Posterior vena cava (tissue), 2 donors: ENCODE data around the gene SFI1. TPM values are rescaled to one million over a fixed set of nuclear protein-coding genes. Genes with fewer than 3 reads are reported as not detected.
"Not testable (repeated sequence)": the region's sequence is repeated elsewhere in the genome, so short reads cannot be mapped to it uniquely, and the experiment has no call there.

Experiments used
- DNase-seq: peaks from one replicate; pipeline ENCODE4 v3.0.0-alpha.2; 2020; ENCODE audit warnings: low spot score
- intact Hi-C, 2 donors: fragments of 100-400 bp; cut with DNase I; formaldehyde crosslinking; loops; one replicate each; pipeline versions ENCODE4 v1.14.1 to v1.14.2; 2022 to 2023
- long read RNA-seq, 2 donors: library from polyadenylated mRNA; unstranded; transcript quantifications; one replicate each; pipeline ENCODE4 v2.0.0, GENCODE V29; 2020 to 2021
- total RNA-seq, 2 donors: library from RNA; stranded (reverse); fragmentation: NEBNext Ultra II Directional; extraction: Animal tissue kit (Norgen Biotek cat#: 25700); gene quantifications; one replicate each; pipeline ENCODE4 v1.2.1, GENCODE V29; 2021
- donor health status: DM: yes; HTN: yes; CAD: no.
- donor health status: DM: yes; HTN: yes; CAD: no.

SFI1 gene, protein sequence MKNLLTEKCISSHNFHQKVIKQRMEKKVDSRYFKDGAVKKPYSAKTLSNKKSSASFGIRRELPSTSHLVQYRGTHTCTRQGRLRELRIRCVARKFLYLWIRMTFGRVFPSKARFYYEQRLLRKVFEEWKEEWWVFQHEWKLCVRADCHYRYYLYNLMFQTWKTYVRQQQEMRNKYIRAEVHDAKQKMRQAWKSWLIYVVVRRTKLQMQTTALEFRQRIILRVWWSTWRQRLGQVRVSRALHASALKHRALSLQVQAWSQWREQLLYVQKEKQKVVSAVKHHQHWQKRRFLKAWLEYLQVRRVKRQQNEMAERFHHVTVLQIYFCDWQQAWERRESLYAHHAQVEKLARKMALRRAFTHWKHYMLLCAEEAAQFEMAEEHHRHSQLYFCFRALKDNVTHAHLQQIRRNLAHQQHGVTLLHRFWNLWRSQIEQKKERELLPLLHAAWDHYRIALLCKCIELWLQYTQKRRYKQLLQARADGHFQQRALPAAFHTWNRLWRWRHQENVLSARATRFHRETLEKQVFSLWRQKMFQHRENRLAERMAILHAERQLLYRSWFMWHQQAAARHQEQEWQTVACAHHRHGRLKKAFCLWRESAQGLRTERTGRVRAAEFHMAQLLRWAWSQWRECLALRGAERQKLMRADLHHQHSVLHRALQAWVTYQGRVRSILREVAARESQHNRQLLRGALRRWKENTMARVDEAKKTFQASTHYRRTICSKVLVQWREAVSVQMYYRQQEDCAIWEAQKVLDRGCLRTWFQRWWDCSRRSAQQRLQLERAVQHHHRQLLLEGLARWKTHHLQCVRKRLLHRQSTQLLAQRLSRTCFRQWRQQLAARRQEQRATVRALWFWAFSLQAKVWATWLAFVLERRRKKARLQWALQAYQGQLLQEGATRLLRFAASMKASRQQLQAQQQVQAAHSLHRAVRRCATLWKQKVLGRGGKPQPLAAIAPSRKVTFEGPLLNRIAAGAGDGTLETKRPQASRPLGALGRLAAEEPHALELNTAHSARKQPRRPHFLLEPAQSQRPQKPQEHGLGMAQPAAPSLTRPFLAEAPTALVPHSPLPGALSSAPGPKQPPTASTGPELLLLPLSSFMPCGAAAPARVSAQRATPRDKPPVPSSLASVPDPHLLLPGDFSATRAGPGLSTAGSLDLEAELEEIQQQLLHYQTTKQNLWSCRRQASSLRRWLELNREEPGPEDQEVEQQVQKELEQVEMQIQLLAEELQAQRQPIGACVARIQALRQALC
- 10 to 100 TPM; 20.5 to 22.4 TPM for total RNA-seq
- long read RNA-seq, donor 1, full-length matches to known transcripts = 2 of 7 reads
- long read RNA-seq, donor 1, partial matches to known transcripts = 3 of 7 reads
- long read RNA-seq, donor 1, other reads (novel, unspliced or antisense) = 2 of 7 reads
- long read RNA-seq, donor 2, partial matches to known transcripts = 4 of 12 reads
- long read RNA-seq, donor 2, other reads (novel, unspliced or antisense) = 8 of 12 reads

DNA sequence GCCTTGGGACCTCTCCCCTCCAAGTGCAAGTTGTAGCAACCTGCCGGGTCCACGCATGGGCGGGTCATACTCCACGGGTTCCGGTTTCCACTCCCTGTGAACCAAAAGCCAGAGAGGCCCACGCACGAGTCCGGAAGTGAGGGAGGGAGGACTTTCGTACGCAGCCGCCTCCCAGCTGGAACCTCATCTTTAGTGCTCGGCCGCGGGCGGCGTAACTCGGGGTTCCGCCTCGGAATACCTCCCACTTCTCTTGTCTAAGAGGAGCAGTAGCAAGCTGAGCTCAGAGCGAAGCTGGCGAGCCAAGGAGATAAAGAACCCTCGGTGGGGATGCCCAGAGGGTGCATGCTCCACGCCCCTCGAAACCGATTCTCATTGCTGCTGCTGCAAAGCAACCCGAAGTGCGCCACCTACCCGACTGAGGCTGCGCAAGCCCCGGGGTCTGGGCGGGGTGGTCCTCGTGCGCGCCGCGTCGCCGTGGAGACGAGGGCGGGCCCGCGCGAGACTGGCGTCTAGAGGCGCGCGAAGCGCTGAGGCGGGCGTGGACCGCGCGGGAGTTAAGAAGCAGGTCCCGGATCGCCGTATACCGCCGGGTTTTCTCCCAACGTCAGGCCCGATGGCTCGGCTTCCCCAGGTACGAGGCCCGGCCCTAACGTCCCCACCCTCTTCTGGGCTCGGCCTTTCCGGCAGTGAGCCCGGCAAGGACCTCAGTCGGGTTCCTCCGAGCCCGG is at the start of gene SFI1:
SFI1 (plus strand) TSS at position 530 of the 728 bp plus-strand sequence. CDS start 11,749 bp downstream, outside the sequence.
- DNase-seq = peak; percentile 97
- intact Hi-C loops = no loop called here

DNA sequence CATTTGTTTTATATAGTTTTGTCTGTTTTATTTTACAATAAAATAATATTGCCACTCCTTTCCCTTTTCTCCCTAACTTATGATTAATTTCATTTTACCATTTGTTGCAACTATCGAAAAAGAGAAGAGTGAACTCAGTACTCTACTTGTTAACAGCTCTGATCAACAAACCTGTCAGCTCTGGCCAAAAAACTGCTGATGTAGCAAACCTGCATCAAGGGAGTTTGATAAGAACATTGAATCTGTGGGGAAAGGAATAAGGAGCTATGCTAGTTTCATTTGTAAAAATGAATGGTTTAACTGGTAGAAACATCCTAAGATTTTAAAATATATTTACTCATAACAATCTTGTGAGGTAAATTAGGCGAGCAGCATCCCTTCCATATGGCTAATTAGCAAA is 49.6 kb upstream of the SFI1 start:
- intact Hi-C loops = no loop called here
- DNase-seq = no peak

DNA sequence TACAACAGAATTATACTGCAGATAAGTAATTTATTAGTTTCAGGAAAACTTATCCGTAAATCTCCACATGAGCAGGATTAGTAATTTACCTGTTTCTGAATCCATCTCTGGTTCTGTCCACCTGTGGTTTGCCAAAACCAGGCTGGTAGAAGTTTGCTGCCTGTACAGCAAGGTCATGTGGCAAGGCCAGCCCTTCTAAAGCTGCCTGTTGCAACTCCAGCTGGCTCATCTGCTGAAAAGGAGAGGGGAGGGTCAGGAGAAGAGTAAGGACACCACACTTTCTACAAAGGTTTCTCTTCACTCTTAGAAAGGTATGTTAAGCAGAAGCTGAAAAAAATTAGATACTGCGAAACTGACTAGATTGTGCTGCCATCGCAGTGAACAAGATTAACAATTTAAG is 49.0 kb upstream of the SFI1 start:
- intact Hi-C loops = no loop called here
- DNase-seq = no peak

DNA sequence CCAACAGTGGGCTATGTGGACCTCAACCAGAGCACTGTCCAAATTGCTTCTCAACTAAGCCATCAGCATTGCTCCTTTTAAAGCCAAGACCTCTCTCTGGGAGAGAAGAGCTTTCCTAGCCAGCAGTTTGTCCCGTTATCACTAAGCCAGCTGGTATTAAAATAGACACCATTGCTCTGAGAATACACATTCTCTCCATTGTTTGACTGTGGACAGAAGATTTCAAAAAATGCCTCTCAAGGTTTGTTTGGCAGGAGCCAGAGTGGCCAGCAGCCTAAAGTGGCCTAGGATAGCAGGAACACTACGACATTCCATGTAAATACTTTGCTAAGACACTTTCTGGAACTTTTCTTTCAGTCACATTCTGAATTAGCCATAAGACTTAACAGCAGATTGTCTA is 48.0 kb upstream of the SFI1 start:
- intact Hi-C loops = no loop called here
- DNase-seq = no peak

DNA sequence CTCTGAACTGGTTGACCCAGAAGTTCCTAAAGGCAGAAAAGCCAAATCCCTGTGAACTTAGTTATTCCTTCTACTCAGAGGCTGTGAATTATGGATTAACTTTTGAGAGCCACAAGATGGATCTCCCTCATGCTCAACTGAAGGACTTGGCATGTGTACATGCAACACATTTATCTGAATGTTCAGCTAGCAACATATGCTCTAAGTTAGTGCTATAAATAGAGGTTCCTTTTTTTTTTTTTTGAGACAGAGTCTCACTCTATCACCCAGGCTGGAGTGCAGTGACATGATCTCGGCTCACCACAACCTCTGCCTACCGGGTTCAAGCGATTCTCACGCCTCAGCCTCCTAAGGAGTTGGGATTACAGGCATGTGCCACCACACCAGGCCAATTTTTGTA is 46.8 kb upstream of the SFI1 start:
- DNase-seq = no peak
- intact Hi-C loops = no loop called here

DNA sequence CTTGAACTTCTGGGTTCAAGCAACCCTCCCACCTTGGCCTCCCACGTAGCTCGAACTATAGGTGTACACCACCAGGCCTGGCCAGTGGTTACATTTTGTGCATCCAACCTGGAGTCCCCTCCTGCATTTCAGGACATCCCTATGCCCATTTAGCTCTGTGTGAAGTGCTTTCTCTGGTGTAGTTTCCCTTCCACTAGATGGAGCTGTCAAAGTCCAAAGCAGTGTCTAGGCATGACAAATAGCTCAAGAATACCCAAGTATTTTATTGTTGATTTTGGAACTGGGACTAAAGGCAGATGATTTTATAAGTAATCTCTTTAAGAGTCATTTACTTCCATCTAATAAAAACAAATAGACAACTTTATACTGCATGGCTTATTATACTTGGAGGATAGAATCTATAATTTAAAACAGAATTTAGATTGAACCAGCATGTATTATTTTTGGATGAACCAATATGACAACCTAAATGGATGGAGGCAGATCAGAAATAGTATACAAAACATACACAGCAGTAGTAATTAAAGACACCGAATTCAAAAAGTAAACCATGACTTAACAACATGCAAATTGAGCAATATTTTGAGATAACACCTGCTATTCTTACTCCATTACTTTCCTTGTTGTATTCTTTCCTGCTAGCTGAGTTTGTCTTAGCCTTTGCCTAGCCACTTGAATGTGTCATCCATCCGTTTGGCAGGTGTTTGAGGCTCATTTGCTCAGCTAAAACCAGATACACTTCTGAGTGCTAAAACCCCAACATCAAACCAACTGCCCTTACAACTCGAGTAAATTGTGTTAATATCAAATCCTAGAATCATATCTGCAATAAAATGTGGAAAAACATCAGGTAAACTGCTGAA is 44.4 kb upstream of the SFI1 start:
- intact Hi-C loops = loop anchor here in 1 of 2 donors (1.0 kb wide), 1 partner anchor 26 kb away; no protein-coding TSS in a partner anchor
- DNase-seq = no peak

DNA sequence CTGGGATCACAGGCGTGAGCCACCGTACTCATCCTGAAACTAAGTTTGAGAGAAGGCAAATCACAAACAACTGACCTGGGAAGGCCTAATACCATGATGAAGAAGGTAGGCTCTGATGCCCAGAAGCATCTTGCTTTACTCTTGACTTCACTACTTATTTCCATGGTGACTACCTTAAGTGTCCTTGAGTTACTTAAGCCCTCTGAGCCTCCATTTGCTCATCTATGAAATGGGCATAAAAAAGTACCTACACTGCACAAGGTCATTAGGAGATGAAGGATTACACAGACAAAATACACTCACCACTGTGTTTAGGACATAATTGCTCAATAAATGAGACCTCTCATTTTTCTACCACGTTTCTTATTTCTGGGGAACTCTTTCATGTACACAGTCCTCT is 34.6 kb upstream of the SFI1 start:
- no peak for DNase-seq
- intact Hi-C loops = no loop called here

DNA sequence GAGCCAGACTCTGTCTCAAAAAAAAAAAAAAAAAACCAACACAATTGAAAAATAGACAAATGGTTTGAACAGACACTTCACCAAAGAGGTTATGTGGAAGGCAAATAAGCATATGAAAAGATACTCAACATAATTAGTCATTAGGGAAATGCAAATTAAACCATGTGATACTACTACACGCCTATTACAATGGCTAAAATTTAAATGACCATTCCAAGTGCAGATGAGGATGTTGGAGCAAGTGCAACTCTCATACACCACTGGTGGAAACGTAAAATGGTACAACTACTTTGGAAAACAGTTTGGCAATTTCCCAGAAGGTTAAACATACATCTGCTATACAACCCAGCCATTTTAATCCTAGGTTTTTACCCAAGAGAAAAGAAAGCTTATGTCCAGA is 31.0 kb upstream of the SFI1 start:
- DNase-seq = no peak
- intact Hi-C loops = no loop called here

DNA sequence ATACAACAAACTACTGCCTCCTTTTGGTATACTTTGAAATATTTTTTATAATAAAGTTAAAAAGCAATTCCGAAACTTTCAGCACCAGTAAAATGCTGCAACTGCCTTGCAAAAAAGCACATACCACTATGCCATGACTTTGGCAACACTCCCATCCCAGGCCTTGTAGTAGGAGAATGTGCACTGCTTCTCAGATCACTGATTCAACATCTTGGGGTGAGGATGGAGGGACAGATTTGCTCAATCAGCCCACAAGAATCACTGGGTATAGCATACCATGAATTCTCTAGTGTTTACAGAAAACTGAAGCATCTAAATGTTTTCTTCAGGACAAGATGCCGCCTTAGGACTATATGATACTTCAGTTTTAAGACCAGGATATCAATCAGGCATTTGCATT is 21.6 kb upstream of the SFI1 start:
- intact Hi-C loops = no loop called here
- no peak for DNase-seq

DNA sequence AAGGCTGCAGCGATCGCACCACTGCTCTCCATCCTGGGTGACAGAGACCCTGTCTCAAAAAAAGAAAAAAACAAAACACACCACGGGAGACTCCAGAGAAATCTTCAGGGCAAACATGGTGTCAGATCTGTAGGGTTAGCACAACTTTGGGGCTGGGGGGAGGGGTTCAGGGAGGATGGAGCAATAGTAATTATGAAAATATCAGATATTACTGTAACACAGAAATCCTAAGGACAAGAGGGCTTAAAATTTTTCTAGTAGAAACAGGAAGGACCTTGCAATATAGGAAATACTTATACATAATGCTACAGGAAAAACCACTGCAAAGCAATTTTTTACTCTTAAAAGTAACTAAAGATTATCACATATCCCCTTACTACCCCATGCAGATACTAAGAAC is 20.5 kb upstream of the SFI1 start:
- no peak for DNase-seq
- intact Hi-C loops = no loop called here

DNA sequence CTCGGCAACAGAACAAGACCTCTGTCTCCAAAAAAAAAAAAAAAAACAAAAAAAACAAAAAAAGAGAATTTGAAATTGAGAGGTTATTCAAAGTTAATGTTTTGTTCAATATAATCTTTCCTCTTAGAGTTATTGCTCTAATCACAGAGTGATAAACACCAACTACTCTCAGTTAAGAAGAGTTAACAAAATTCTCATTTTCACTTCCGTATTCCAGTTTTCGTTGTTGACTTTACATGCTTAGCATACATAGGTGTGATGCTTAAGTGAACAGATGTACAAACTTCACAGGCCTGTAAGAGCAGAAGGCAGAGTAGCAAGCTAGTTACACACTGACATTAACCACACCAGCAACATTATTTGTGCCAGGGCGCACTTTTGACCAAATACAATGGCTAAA is 19.0 kb upstream of the SFI1 start:
- intact Hi-C loops = no loop called here
- no peak for DNase-seq

DNA sequence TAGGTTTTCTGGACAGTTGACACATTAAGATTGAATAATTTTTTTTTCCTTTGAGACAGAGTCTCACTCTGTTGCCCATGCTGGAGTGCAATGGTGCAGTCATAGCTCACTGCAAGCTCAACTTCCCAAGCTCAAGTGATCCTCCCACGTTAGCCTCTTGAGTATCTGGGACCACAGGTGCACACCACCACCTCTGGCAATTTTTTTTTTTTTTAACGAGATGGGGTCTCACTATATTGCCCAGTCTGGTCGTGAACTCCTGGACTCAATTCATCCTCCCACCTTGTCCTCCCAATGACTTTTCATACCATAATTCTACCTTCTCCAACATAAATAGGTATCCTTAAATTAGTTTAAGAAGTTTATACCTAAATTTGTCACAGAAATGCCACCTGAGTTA is 15.2 kb upstream of the SFI1 start:
- no peak for DNase-seq
- intact Hi-C loops = no loop called here

DNA sequence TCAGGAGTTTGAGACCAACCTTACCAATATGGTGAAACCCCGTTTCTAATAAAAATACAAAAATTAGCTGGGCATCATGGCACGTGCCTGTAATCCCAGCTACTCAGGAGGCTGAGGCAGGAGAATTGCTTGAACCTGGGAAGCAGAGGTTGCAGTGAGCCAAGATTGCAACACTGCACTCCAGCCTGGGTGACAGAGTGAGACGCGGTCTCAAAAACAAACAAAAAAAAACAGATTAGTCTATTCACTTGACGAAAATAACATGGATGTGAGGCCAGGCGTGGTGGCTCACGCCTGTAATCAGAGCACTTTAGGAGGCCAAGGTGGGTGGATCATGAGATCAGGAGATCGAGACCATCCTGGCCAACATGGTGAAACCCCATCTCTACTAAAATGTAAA is 13.9 kb upstream of the SFI1 start:
- intact Hi-C loops, DNase-seq: not testable (repeated sequence)

DNA sequence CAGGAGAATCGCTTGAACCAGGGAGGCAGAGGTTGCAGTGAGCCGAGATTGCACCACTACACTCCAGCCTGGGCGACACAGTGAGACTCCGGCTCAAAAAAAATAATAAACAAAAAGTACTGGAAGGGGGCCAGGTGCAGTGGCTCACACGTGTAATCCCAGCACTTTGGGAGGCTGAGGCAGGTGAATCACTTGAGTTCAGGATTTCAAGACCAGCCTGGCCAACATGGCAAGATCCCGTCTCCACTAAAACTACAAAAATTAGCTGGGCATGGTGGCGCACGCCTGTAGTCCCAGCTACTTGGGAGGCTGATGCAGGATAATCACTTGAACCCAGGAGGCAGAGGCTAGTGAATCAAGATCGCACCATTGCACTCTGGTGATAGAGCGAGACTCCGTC is 10.0 kb upstream of the SFI1 start:
- intact Hi-C loops, DNase-seq: not testable (repeated sequence)

DNA sequence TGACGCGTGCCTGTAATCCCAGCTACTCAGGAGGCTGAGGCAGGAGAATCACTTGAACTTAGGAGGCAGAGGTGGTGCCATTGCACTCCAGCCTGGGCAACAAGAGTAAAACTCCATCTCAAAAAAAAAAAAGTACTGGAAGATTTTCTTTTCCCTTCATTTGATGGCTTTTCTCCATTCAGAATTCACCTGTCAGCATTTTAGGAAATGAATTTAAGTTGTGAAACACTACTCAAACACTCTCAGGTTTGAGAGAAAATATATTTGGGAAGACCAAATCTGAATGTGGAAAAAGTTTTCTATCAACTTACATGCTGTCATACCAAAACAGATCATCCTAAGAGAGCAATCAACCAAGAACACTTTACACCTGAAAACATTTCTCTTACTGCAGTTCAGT is 9.4 kb upstream of the SFI1 start:
- no peak for DNase-seq
- intact Hi-C loops = no loop called here

DNA sequence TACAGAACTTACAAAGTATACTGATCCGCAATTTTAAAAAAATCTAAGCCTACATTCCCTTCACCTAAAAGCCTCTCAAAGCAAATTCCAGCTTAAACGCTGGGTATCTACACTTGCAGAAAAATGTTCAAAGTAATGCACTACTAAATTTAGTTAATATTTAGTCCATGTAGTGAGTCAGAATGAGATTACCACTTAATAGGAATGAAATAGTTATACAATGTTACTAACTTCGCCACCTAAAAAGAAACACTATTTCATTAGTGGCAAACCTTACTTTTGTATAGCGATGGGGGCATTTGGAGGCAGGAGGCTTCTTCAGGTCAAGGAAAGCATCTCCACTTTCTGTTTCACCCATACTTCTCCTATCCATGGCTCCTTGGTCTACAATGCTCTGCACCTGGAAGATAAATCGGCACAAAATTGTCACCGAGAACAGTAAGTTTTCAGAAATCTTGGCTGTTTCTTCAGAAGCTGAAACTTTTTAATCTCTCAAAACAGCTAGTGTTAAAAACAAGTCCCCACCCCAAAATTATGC is 7.9 kb upstream of the SFI1 start:
- no peak for DNase-seq
- intact Hi-C loops = no loop called here

DNA sequence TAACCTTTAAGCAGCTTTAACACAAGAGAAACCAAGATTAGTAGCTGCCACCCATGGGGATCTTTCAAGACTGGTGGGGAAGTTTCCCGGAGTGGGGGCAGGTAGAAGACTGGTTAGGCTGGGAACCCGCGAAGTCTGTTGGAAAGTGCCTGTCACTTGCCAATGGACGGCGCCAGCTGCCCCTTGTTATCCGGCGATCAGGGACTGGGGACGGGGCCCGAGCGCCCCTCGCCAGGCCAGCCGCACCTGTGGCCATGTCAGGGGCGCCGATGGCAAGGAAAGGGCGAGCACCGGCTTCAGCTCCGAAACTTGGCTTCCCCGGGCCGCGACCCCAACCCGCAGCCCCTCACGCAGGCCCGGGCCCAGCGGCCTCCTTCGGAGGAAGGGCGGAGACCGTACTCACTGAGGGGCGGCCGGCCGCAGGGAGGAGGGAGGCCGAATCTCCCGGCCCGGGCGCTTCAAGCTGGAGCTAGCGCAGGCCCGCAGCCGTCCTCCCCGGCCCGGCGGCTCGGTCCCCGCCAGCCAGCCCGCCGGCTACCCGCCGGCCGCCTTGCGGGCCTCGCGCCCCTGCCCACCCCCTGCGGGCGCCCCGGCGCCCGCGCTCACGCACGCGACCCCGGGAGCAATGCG is 7.2 kb upstream of the SFI1 start:
- intact Hi-C loops = no loop called here
- peak; percentile 82 for DNase-seq
